GM18520 (cell line): ENCODE data around the gene HTT-AS.

Experiments
- ATAC-seq: cut with Tn5 transposase; IDR thresholded peaks from one replicate; pipeline ENCODE4 v1.9.1; 2021; ENCODE audit not compliant: unreplicated experiment

The HTT-AS gene

DNA sequence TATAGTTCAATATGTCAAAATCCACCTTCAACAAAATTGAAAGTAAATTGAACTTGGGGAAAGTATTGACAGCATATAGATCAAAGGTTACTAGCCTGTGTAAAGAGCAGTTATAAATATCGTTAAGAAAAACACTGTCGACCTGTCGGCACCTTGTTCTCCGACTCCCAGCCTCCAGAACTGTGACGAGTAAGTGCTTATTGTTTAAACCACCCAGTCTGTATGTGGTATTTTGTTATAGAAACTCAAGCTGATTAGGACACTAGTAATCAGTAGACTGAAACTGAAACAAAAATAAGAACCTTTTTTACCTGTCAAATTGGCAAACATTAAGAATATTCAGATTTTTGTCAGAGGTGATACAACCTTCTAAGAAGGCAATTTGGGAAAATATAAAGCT lies 17.1 kb upstream of the HTT-AS start:
- no peak for ATAC-seq

DNA sequence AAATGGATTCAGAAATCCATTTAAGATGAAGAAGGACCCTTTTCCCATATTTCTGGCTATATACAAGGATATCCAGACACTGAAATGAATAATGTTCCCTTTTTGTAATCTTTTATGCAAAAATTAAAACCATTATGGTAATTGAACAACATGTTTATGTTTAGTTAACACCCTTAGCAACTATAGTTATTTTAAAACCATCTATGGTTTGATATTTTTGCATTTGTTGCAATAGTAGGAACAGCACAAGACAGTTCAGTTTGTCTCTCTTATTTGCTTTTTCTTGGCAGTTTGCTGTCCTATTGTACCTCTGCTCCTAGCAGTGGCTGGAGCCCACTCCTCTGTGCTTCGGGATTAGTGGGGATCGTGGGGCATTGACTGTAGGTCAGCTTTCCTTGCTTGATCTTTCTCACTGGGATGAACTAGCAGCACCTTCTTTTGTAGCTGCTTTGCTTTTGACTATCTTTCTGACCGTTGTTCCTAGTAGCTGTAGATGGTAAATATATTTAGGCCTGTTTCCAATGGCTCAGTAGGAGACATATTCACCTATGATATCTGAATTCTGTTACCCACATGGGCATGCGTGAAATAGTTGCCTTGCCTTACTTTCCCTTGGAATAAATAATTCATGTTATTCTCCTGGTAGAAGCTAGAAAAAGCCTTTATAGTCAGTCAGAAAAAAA lies 12.9 kb upstream of the HTT-AS start:
- ATAC-seq = no peak

DNA sequence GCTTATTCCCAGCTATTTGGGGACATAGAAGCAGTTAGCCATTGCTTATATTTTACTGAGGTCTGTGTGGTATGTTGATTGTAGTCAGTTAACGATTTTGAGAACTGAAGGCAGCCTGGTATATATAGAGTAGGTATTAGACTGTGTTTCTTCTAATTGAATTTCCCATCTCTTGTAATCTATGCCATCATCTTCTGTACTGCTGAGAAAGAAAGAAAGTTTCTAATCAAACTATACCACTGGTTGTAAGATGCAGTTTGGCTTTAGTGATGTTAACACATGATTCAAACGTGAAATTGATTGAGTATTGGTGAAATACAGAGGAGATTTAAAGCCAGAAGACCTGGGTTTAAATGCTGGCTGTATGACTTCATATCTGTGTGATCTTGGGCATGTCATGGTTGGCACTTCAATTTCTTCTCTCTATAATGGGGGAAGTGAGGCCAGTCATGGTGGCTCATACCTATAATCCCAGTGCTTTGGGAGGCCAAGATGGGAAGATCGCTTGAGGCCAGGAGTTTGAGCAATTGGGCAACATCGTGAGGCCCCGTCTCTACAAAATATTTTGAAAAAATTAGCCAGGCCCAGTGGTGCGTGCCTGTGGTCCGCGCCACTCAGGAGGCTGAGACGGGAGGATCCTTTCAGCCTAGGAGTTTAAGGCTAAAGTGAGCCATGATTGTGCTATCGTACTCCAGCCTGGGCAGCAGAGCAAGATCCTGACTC lies 11.8 kb upstream of the HTT-AS start:
- ATAC-seq = no peak

DNA sequence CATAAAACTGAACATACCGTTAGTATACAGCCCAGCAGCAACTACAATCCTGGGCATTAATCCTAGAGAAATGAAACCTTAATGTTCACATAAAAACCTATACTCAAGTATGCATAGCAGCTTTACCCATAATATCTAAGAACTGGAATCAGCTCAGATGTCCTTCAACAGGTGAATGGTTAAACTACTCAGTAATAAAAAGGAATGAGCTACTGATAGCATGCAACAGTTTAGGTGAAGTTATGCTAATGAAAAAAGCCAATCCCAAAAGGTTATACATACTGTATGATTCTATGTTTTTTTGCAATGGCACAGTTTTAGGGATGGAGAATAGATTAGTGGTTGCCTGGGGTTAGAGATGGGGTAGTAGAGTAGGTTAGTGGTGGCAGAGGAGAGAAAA lies 9.4 kb upstream of the HTT-AS start:
- ATAC-seq = no peak

DNA sequence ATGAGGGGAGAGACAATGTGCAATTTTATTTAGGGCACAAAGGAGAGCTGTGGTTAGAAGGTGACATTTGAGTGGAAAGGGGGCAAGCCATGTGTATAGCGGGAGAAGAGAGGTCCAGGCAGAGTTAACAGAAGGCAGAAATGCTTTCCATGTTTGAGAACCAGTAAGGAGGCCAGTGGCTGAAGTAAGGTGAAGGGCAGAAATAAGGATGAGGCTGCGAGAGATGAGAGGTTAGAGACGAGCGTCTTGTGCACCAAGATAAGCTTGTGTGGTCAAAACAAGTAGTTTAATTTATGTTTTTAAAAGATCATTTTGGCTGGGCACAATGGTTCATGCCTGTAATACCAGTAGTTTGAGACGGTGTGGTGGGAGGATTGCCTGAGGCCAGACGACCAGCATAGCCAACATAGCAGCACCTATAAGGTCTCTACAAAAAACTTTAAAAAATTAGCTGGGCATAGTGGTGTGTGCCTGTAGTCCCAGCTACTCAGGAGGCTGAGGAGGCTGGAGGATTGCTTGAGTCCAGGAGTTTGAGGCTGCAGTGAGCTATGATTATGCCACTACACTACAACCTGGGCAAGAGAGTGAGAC lies 8.7 kb upstream of the HTT-AS start:
- ATAC-seq = no peak

DNA sequence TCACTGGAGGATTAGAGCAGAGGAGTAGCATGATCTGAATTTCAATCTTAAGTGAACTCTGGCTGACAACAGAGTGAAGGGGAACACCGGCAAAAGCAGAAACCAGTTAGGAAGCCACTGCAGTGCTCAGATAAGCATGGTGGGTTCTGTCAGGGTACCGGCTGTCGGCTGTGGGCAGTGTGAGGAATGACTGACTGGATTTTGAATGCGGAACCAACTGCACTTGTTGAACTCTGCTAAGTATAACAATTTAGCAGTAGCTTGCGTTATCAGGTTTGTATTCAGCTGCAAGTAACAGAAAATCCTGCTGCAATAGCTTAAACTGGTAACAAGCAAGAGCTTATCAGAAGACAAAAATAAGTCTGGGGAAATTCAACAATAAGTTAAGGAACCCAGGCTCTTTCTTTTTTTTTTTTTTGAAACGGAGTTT lies 5.4 kb upstream of the HTT-AS start:
- no peak for ATAC-seq

GRCh38 chr4:3077796-3078195 lies 3.5 kb upstream of the HTT-AS start:
- peak; percentile 19 for ATAC-seq

DNA sequence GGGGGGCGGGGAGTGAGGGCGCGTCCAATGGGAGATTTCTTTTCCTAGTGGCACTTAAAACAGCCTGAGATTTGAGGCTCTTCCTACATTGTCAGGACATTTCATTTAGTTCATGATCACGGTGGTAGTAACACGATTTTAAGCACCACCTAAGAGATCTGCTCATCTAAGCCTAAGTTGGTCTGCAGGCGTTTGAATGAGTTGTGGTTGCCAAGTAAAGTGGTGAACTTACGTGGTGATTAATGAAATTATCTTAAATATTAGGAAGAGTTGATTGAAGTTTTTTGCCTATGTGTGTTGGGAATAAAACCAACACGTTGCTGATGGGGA lies 1.3 kb upstream of the HTT-AS start:
- no peak for ATAC-seq

- ATAC-seq = no peak
Observed at GRCh38 chr4:3074846-3075651, 711 bp upstream of the HTT-AS start.

- no peak for ATAC-seq
Observed at GRCh38 chr4:3073158-3074077, 920 bp downstream of the HTT-AS start.

GRCh38 chr4:3071811-3072210 lies 2.5 kb downstream of the HTT-AS start:
- no peak for ATAC-seq

DNA sequence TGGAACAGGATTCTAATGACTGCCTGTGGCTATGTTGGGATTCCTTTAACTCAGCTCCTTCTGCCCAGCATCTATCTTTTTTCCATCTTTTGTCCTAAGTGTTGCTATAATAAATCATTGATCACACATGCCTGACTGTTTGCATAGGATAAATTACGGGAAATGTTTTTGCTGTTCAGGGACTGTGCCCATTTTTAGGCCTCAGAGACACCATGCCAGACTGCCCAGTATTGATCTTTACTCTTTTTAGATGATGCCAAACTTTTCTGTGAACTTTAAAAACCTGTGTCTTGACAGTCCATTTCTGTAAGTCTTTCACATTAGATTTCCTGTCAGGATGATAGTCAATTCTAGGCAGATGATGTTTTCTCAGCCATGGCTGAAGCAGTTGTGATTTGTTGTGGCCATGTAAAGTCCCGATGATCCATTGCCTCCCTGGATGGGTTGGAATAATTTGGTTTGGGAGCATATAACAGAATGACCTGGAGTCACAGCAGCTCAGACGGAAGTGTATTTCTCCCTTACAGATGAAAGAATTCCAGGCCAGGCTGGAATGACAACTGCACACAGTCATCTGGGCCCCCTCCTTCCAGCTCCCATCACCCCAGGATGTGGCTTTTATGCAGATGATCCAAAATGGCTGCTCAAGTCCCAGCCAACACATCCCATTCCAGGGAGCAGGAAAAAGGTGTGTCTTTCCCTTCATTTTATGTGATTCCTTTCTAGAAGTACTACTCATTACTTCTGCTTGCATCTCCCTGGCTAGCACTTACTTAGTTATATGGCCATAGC lies 3.4 kb downstream of the HTT-AS start:
- ATAC-seq = no peak

DNA sequence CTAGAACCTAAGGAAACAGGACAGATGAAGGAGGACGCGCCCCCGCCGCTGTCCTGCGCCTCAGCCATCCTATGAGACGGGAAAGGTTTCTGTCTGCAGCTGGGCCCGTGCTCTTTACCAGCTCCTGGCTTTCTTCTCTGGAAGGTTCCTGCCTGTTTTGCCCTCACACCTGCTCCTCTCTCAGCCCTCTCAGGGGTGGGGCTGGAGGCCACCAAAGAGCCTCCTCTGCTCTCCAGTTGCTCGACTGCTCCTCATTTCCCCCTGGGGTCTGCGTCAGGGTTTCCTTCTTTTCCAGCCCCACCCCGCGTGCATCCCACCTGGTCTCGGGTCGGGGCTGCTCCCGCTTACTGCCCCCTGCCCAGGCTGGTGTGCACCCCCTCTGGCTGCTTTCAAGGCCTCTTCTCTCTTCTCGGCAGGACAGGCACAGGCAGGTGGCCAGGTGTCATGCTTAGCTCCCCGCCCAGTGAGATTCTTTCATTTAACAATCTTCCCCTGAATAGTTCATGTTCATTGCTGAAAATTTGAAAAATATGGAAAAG lies 4.6 kb downstream of the HTT-AS start:
- ATAC-seq = no peak

DNA sequence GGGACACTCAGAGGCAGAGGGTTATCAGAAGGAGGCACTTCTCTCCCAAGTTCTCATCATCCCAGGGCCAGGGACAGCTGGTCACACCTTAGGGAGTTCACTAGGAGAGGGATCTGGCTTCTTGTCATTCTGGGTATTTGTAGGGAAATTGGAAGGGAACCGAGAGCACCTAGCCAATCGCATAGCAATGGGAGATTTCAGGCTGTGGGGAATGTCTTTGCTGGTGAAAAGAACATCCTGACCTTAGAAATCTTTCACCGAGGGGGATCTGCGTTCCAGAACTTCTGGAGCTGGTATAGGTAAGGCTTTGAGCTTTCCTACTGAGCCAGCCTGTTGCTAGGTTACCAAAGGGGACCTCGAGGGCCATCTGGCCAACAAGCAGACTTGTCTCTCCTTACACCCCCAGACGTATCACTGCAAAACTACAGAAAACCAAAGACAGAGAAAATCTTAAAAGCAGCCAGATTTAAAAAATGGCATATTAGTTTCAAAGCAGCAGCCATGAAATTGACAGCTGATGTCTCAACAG lies 6.8 kb downstream of the HTT-AS start:
- ATAC-seq = no peak

DNA sequence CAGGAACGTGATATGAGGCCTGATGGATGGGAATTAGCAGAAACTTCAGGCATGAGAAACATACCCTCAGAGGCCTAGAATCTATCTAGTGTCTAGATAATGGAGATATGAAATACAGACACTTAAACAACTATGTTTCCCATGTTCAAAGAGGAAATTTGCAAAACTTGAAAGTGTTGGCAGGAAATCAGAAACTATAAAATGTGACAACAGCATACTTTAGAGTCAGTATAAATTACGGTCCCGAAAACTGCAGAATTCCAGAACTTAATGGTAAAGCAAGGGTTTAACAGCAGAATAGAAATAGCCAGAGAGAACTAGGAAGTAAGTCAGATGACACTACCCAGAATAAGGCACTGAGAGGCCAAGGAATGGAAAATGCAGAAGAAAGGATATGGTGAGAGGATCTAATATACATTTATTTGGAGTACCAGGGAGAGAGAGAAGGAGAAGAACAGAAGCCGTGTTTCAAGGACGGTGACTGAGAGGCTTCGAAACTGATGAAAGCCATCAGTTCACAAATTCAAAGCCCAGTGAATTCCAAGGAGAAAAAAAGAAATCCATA lies 7.4 kb downstream of the HTT-AS start:
- no peak for ATAC-seq

- no peak for ATAC-seq
Observed at GRCh38 chr4:3065551-3065950, 8.8 kb downstream of the HTT-AS start.

- ATAC-seq = no peak
Observed at GRCh38 chr4:3062471-3062870, 11.9 kb downstream of the HTT-AS start.

DNA sequence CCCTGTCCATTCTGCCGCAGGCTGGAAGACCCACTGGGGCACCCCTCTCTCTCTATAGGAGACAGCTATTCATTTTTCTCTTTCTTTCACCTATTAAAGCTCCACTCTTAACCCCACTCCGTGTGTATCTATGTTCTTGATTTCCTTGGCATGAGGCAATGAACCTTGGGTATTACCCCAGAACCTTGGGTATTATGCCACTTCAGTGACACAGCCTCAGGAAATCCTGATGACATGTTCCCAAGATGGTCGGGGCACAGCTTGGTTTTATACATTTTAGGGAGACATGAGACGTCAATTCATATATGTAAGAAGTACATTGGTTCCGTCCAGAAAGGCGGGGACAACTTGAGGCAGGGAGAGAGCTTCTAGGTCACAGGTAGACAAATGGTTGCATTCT lies 13.4 kb downstream of the HTT-AS start:
- no peak for ATAC-seq

- ATAC-seq = no peak
Observed at GRCh38 chr4:3059943-3060342, 14.4 kb downstream of the HTT-AS start.
